HCT116 (cell line): ENCODE data around the gene GDAP1L1.
"Not testable (repeated sequence)": the region's sequence is repeated elsewhere in the genome, so short reads cannot be mapped to it uniquely, and the experiment has no call there.

Experiments used
- EZH2 ChIP-seq: fragments of 200-600 bp; sonication (generic); IDR thresholded peaks from 2 replicates; pipeline ENCODE4 v1.6.1; 2017; ENCODE audit warnings: antibody characterized with exemption, mixed run types
- FOSL1 ChIP-seq: IDR thresholded peaks from 2 replicates; pipeline ENCODE4 v1.6.1; 2012; ENCODE audit warnings: low read depth
- MAX ChIP-seq: IDR thresholded peaks from 2 replicates; pipeline ENCODE4 v1.6.1; 2012
- POLR2A ChIP-seq: IDR thresholded peaks from 2 replicates; pipeline ENCODE4 v1.7.0; 2011; ENCODE audit warnings: borderline replicate concordance; ENCODE audit not compliant: insufficient read depth, insufficient read length; ENCODE audit errors: extremely low read depth
- POLR2AphosphoS5 ChIP-seq: IDR thresholded peaks from 2 replicates; pipeline ENCODE4 v1.6.1; 2011; ENCODE audit warnings: mild to moderate bottlenecking, low read depth, low read length, moderate library complexity
- SP1 ChIP-seq: IDR thresholded peaks from 2 replicates; pipeline ENCODE4 v1.6.1; 2012; ENCODE audit warnings: low read depth
- ZNF274 ChIP-seq: fragments of 200-500 bp; sonication (Bioruptor generic); IDR thresholded peaks from 2 replicates; pipeline ENCODE4 v1.6.1; 2014; ENCODE audit warnings: mild to moderate bottlenecking, low read depth, low read length, inconsistent platforms
- TF ChIP-seq, protein P1 (sequence below), 3 experiments: fragments of 200-600 bp in 1 of 3; sonication (generic) in 1 of 3; IDR thresholded peaks in 2 of 3; conservative IDR thresholded peaks in 1 of 3; 2 replicates each; pipeline ENCODE4 v1.5.1; 2012 to 2017; ENCODE audit warnings: low read depth in 2 of 3, low read length in 2 of 3, antibody characterized with exemption in 1 of 3, borderline replicate concordance in 1 of 3, control low read depth in 1 of 3, mild to moderate bottlenecking in 1 of 3, mixed read lengths in 1 of 3, mixed run types in 1 of 3, moderate library complexity in 1 of 3; ENCODE audit not compliant: insufficient read depth in 1 of 3
- TF ChIP-seq, protein P2 (sequence below): IDR thresholded peaks from 2 replicates; pipeline ENCODE4 v1.6.1; 2012; ENCODE audit warnings: low read depth

DNA sequence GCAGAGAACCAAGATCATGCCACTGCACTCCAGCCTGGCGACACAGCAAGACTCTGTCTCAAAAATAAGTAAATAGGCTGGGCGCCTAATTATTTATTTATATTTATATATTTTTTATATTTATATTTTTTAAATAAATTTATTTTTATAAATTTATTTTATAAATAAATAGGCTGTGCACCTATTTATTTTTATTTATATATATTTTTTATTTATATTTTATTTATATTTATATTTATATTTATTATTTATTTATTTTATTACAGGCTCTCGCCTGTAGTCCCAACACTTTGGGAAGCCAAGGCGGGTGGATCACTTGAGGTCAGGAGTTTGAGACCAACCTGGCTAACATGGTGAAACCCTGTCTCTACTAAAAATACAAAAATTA, 14.6 kb upstream of the GDAP1L1 start:
- not testable (repeated sequence) for TF ChIP-seq FOSL1, MAX, POLR2A, POLR2AphosphoS5, SP1, EZH2, ZNF274
- TF ChIP-seq, protein P1, sequence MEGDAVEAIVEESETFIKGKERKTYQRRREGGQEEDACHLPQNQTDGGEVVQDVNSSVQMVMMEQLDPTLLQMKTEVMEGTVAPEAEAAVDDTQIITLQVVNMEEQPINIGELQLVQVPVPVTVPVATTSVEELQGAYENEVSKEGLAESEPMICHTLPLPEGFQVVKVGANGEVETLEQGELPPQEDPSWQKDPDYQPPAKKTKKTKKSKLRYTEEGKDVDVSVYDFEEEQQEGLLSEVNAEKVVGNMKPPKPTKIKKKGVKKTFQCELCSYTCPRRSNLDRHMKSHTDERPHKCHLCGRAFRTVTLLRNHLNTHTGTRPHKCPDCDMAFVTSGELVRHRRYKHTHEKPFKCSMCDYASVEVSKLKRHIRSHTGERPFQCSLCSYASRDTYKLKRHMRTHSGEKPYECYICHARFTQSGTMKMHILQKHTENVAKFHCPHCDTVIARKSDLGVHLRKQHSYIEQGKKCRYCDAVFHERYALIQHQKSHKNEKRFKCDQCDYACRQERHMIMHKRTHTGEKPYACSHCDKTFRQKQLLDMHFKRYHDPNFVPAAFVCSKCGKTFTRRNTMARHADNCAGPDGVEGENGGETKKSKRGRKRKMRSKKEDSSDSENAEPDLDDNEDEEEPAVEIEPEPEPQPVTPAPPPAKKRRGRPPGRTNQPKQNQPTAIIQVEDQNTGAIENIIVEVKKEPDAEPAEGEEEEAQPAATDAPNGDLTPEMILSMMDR (IDR thresholded peaks at IDR 0.05 in 2 of 3, conservative IDR thresholded peaks at IDR 0.05 in 1 of 3; ENCODE audit: borderline replicate concordance in 1 of 3, insufficient read depth in 1 of 3, low read depth in 2 of 3, low read length in 2 of 3): not testable (repeated sequence)
- TF ChIP-seq, protein P2, sequence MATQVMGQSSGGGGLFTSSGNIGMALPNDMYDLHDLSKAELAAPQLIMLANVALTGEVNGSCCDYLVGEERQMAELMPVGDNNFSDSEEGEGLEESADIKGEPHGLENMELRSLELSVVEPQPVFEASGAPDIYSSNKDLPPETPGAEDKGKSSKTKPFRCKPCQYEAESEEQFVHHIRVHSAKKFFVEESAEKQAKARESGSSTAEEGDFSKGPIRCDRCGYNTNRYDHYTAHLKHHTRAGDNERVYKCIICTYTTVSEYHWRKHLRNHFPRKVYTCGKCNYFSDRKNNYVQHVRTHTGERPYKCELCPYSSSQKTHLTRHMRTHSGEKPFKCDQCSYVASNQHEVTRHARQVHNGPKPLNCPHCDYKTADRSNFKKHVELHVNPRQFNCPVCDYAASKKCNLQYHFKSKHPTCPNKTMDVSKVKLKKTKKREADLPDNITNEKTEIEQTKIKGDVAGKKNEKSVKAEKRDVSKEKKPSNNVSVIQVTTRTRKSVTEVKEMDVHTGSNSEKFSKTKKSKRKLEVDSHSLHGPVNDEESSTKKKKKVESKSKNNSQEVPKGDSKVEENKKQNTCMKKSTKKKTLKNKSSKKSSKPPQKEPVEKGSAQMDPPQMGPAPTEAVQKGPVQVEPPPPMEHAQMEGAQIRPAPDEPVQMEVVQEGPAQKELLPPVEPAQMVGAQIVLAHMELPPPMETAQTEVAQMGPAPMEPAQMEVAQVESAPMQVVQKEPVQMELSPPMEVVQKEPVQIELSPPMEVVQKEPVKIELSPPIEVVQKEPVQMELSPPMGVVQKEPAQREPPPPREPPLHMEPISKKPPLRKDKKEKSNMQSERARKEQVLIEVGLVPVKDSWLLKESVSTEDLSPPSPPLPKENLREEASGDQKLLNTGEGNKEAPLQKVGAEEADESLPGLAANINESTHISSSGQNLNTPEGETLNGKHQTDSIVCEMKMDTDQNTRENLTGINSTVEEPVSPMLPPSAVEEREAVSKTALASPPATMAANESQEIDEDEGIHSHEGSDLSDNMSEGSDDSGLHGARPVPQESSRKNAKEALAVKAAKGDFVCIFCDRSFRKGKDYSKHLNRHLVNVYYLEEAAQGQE: not testable (repeated sequence)
